T-helper 2 cell treated with Interferon-gamma antibody and Interleukin-4, amounts not matched to agents 5 μg/mL and 100 μg/mL, for 36 hours (primary cell): Measurements from ENCODE around the gene REC8.
"Not testable (repeated sequence)": the region's sequence is repeated elsewhere in the genome, so short reads cannot be mapped to it uniquely, and the experiment has no call there.

ENCODE experiments used
- DNase-seq: peaks from one replicate; pipeline ENCODE4 v3.0.0; 2021; ENCODE audit warnings: low spot score
- H3K27ac Mint-ChIP-seq: one replicate; pipeline ENCODE4 v1.8.0; 2021; ENCODE audit warnings: mild to moderate bottlenecking, mixed read lengths
- H3K27me3 Mint-ChIP-seq: one replicate; pipeline ENCODE4 v1.8.0; 2021; ENCODE audit warnings: low read depth, mixed read lengths
- H3K36me3 Mint-ChIP-seq: one replicate; pipeline ENCODE4 v1.8.0; 2021; ENCODE audit warnings: low read depth, mixed read lengths
- H3K4me1 Mint-ChIP-seq: one replicate; pipeline ENCODE4 v1.8.0; 2021; ENCODE audit warnings: low read depth, mixed read lengths
- H3K4me3 Mint-ChIP-seq: one replicate; pipeline ENCODE4 v1.8.0; 2022; ENCODE audit warnings: mild to moderate bottlenecking, moderate library complexity, mixed read lengths
- H3K9me3 Mint-ChIP-seq: one replicate; pipeline ENCODE4 v1.8.0; 2021; ENCODE audit warnings: mixed read lengths

The REC8 gene

GRCh38 chr14:24203249-24203886 is 31.5 kb downstream of the REC8 start:
- Mint-ChIP-seq H3K9me3 (peaks cover 12% of the 10 kb centered on the region), H3K36me3 (peaks cover 71% of the 10 kb centered on the region)
- not testable (repeated sequence) for H3K27ac Mint-ChIP-seq, H3K4me3 Mint-ChIP-seq, H3K27me3 Mint-ChIP-seq, DNase-seq, H3K4me1 Mint-ChIP-seq

GRCh38 chr14:24204163-24205146 is 32.6 kb downstream of the REC8 start:
- Mint-ChIP-seq H3K4me3 (no peak overlapping the region), H3K4me1 (no peaks in the 10 kb centered on the region), H3K27me3 (no peaks in the 10 kb centered on the region), H3K36me3 (peaks cover 67% of the 10 kb centered on the region), H3K27ac (peak overlapping the region; percentile 2), H3K9me3 (peaks cover 12% of the 10 kb centered on the region)
- no peak for DNase-seq

- Mint-ChIP-seq H3K4me1 (peaks cover 6% of the 10 kb centered on the region), H3K9me3 (peaks cover 9% of the 10 kb centered on the region), H3K27ac (no peak overlapping the region), H3K27me3 (no peaks in the 10 kb centered on the region), H3K36me3 (peaks cover 69% of the 10 kb centered on the region), H3K4me3 (no peak overlapping the region)
- DNase-seq = no peak
Measured at GRCh38 chr14:24206260-24207103, 34.6 kb downstream of the REC8 start.

GRCh38 chr14:24207104-24207551 is 35.2 kb downstream of the REC8 start:
- Mint-ChIP-seq H3K36me3 (peaks cover 67% of the 10 kb centered on the region), H3K4me1 (peaks cover 10% of the 10 kb centered on the region), H3K9me3 (peaks cover 6% of the 10 kb centered on the region), H3K4me3 (no peak overlapping the region), H3K27ac (no peak overlapping the region), H3K27me3 (no peaks in the 10 kb centered on the region)
- DNase-seq = no peak

- peaks cover 62% of the 10 kb centered on the region for H3K36me3 Mint-ChIP-seq
- no peak for DNase-seq
- H3K4me1 Mint-ChIP-seq = peaks cover 10% of the 10 kb centered on the region
- H3K4me3 Mint-ChIP-seq = no peak overlapping the region
- no peaks in the 10 kb centered on the region for H3K27me3 Mint-ChIP-seq
- H3K9me3 Mint-ChIP-seq = peaks cover 5% of the 10 kb centered on the region
- no peak overlapping the region for H3K27ac Mint-ChIP-seq
Measured at GRCh38 chr14:24207625-24208024, 35.7 kb downstream of the REC8 start.

- no peaks in the 10 kb centered on the region for H3K27me3 Mint-ChIP-seq
- H3K4me3 Mint-ChIP-seq = peak overlapping the region; percentile 87
- peaks cover 54% of the 10 kb centered on the region for H3K36me3 Mint-ChIP-seq
- H3K9me3 Mint-ChIP-seq = no peaks in the 10 kb centered on the region
- H3K27ac Mint-ChIP-seq = peak overlapping the region; percentile 96
- no peak for DNase-seq
- H3K4me1 Mint-ChIP-seq = peaks cover 26% of the 10 kb centered on the region
Measured at GRCh38 chr14:24211311-24211710, 39.4 kb downstream of the REC8 start.

- Mint-ChIP-seq H3K27ac (peak within 1 kb of the TSS; percentile 96), H3K4me3 (peak within 1 kb of the TSS; percentile 87), H3K4me1 (peaks cover 29% of the 10 kb centered on the region), H3K9me3 (no peaks in the 10 kb centered on the region), H3K27me3 (no peaks in the 10 kb centered on the region), H3K36me3 (peaks cover 47% of the 10 kb centered on the region)
- DNase-seq = peak; percentile 96
Measured at GRCh38 chr14:24212924-24213865, 41.3 kb downstream of the REC8 start, which contains the start of gene CHMP4A. Gene CHMP4A, minus strand, starts transcription at chr14:24213488. Its CDS starts 49 bp downstream, at chr14:24213439.

- Mint-ChIP-seq H3K9me3 (no peaks in the 10 kb centered on the region), H3K27ac (peak overlapping the region; percentile 96), H3K4me1 (peaks cover 29% of the 10 kb centered on the region), H3K36me3 (peaks cover 43% of the 10 kb centered on the region), H3K4me3 (peak overlapping the region; percentile 87), H3K27me3 (no peaks in the 10 kb centered on the region)
- DNase-seq = no peak
Measured at GRCh38 chr14:24213866-24214662, 42.2 kb downstream of the REC8 start.

- H3K4me3 Mint-ChIP-seq = peak within 1 kb of the TSS; percentile 93
- no peaks in the 10 kb centered on the region for H3K27me3 Mint-ChIP-seq
- peak; percentile 83 for DNase-seq
- H3K27ac Mint-ChIP-seq = peak within 1 kb of the TSS; percentile 96
- no peaks in the 10 kb centered on the region for H3K9me3 Mint-ChIP-seq
- peaks cover 25% of the 10 kb centered on the region for H3K4me1 Mint-ChIP-seq
- peaks cover 31% of the 10 kb centered on the region for H3K36me3 Mint-ChIP-seq
Measured at GRCh38 chr14:24215495-24216344, 43.8 kb downstream of the REC8 start, which contains the start of gene MDP1. Gene MDP1, minus strand, starts transcription at chr14:24216066. Its CDS starts 111 bp downstream, at chr14:24215955.

GRCh38 chr14:24216345-24216699 is 44.4 kb downstream of the REC8 start:
- H3K4me1 Mint-ChIP-seq = peaks cover 25% of the 10 kb centered on the region
- peaks cover 30% of the 10 kb centered on the region for H3K36me3 Mint-ChIP-seq
- no peaks in the 10 kb centered on the region for H3K9me3 Mint-ChIP-seq
- peak overlapping the region; percentile 93 for H3K4me3 Mint-ChIP-seq
- H3K27ac Mint-ChIP-seq = peak overlapping the region; percentile 96
- no peak for DNase-seq
- no peaks in the 10 kb centered on the region for H3K27me3 Mint-ChIP-seq

GRCh38 chr14:24216876-24217275 is 45.0 kb downstream of the REC8 start:
- DNase-seq, H3K27me3 Mint-ChIP-seq, H3K4me3 Mint-ChIP-seq, H3K9me3 Mint-ChIP-seq: not testable (repeated sequence)
- Mint-ChIP-seq H3K4me1 (peaks cover 20% of the 10 kb centered on the region), H3K27ac (peak overlapping the region; percentile 96), H3K36me3 (peaks cover 25% of the 10 kb centered on the region)
